NCI-H2081 (cell line): ENCODE results near the gene ZACN.

Source experiments
- DNase-seq, 2 experiments: peaks; one replicate each; lab custom pipeline; 2025; lab: John Stamatoyannopoulos, UW

Gene ZACN

GRCh38 chr17:76082326-76083251, 3.6 kb downstream of the ZACN start:
- DNase-seq: no peak

GRCh38 chr17:76083536-76084182, 4.7 kb downstream of the ZACN start:
- DNase-seq: no peak

GRCh38 chr17:76085066-76085730, 6.2 kb downstream of the ZACN start:
- no peak for DNase-seq

GRCh38 chr17:76085731-76086366, 6.9 kb downstream of the ZACN start:
- DNase-seq: no peak

GRCh38 chr17:76086384-76086783, 7.4 kb downstream of the ZACN start:
- DNase-seq: no peak

- DNase-seq: no peak
Measured at GRCh38 chr17:76087531-76087930, 8.5 kb downstream of the ZACN start.

GRCh38 chr17:76088041-76088867, 9.3 kb downstream of the ZACN start:
- no peak for DNase-seq

- no peak for DNase-seq
Measured at GRCh38 chr17:76088868-76089576, 10.0 kb downstream of the ZACN start.

GRCh38 chr17:76089680-76090516, 10.9 kb downstream of the ZACN start:
- no peak for DNase-seq

- no peak for DNase-seq
Measured at GRCh38 chr17:76090517-76091129, 11.6 kb downstream of the ZACN start.

GRCh38 chr17:76091526-76092286, 12.7 kb downstream of the ZACN start:
- no peak for DNase-seq

- DNase-seq: no peak
Measured at GRCh38 chr17:76092526-76093413, 13.8 kb downstream of the ZACN start.

GRCh38 chr17:76094046-76094445, 15.1 kb downstream of the ZACN start:
- DNase-seq: no peak

GRCh38 chr17:76095943-76096342, 17.0 kb downstream of the ZACN start:
- DNase-seq: no peak

- no peak for DNase-seq
Measured at GRCh38 chr17:76097716-76098295, 18.8 kb downstream of the ZACN start.

GRCh38 chr17:76102944-76103273, 23.9 kb downstream of the ZACN start:
- DNase-seq: no peak
